GM20000 (cell line): ENCODE measurements around the gene CLPSL1.

Source experiments
- DNase-seq: peaks from one replicate; pipeline ENCODE4 v3.0.0; 2012; ENCODE audit warnings: low spot score
- CTCF ChIP-seq: IDR thresholded peaks from 2 replicates; pipeline ENCODE4 v1.5.1; 2012; ENCODE audit warnings: mild to moderate bottlenecking, control low read depth; ENCODE audit errors: extremely low read depth, missing control alignments

Gene CLPSL1

GRCh38 chr6:35778437-35778836, 2.4 kb upstream of the CLPSL1 start:
- TF ChIP-seq CTCF: no peak
- DNase-seq: peak; percentile 21

- peak; percentile 11 for DNase-seq
These were observed 471 bp downstream of the CLPSL1 start for GRCh38 chr6:35781290-35781689.

GRCh38 chr6:35782424-35782823, 1.6 kb downstream of the CLPSL1 start:
- TF ChIP-seq CTCF: no peak
- DNase-seq: no peak

More at GRCh38 chr6:35781290-35781689, 471 bp downstream of the CLPSL1 start:
- no peak for TF ChIP-seq CTCF

- no peak for TF ChIP-seq CTCF
- no peak for DNase-seq
These were observed 3.4 kb downstream of the CLPSL1 start for GRCh38 chr6:35784200-35784599.

GRCh38 chr6:35786272-35786671, 5.5 kb downstream of the CLPSL1 start:
- DNase-seq: no peak
- TF ChIP-seq CTCF: no peak

- no peak for DNase-seq
- TF ChIP-seq CTCF: no peak
These were observed 6.0 kb downstream of the CLPSL1 start for GRCh38 chr6:35786810-35787209.

- no peak for TF ChIP-seq CTCF
- DNase-seq: no peak
These were observed 6.7 kb downstream of the CLPSL1 start for GRCh38 chr6:35787266-35788218.
